HG02588 (cell line): Measurements from ENCODE around the gene SLC5A10.

Experiments used
- ATAC-seq: cut with Tn5 transposase; IDR thresholded peaks from one replicate; pipeline ENCODE4 v1.9.1; 2021; ENCODE audit warnings: mild to moderate bottlenecking, moderate library complexity; ENCODE audit not compliant: unreplicated experiment

The SLC5A10 gene

GRCh38 chr17:18963126-18964017, 11.4 kb downstream of the SLC5A10 start:
- ATAC-seq: no peak

DNA sequence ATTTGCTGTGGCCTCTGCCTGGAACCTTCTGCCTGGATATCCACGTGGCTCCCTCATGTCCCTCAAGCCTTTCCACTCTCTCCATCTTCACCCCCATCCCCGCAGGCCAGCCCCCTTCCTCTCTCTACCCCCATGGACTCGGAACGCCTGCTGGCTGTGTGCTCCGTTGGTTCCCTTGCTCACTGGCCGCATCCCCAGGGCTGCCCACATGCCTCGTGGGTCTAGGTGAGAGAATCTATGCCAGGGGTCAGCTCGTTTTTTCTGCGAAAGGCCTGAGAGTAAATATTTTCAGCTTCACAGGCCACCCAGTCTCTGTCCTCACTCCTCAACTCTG, 12.0 kb downstream of the SLC5A10 start:
- ATAC-seq: no peak

DNA sequence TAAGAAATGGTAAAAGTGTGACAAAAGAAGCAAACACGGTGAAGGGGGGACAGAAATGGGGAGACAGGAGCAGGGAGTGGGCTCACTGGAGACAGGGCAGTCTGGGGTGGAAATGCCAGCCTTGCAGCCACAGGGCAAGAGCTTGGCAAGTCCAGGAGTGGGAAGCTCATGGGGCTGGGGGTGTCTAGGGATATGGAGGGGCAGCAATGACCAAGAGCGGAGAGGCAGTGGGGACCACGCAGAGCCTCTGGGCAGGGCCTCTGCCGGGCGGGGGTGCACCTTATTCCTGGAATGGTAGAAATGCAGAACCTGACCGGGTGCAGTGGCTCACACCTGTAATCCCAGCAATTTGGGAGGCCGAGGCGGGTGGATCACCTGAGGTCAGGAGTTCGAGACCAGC, 12.6 kb downstream of the SLC5A10 start:
- ATAC-seq: no peak

GRCh38 chr17:18965530-18966236, 13.7 kb downstream of the SLC5A10 start:
- no peak for ATAC-seq

DNA sequence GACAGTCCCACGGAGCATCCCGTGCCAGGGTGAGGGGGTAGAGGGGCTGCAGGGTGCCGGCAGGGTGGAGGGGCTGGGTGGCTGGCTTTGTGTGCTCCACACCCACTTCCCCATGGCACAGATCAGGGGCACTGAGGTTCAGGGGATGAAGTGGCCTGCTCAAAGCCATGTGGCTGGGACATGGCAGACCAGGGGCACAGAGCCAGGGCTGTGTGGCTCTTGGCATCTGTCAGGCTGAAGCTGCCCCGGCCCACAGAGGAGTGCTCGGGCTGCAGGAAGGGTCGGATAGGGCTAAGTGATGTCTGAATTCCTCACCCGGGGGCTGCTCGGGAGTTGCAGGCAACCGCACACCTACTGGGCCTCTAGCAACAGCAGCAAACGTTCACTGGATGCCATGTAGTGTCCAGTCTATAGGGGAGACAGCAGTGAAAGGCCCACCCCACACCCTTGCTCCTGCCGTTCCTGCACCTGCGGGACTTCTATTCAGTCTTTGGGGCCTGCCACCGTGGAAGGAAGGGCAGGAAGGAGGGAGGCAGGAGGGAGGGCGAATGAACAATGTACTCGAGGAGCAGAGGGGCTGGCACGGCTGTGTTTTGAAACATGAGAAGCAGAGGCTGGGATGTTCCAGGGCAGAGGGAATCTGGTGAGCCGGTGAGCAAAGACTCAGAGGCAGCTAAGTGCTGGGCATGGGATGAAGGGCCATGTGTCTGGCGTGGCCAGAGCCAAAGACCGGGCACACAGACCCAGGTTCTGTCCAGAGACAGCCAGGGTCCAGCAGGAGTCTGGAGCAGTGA, 15.1 kb downstream of the SLC5A10 start:
- ATAC-seq: no peak

DNA sequence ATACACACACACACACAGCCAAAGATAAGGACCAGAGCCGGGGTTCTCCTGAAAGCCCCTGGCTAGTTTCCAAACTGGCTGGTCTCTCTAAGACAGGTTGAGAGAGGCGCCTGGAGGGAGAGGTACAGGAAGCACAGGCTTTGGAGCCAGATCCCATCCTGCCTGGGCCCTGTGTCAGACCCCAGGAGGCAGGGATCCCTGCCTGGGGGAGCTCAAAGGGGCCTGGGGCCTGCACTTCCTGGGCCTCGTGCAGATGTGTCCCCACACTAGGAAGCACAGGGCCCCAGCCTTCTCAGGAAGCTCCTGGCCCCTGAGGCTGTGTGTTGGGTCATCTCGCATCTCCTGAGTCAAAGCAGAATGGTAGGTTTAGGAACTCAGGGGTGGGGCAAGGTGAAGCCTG, 16.0 kb downstream of the SLC5A10 start:
- no peak for ATAC-seq

DNA sequence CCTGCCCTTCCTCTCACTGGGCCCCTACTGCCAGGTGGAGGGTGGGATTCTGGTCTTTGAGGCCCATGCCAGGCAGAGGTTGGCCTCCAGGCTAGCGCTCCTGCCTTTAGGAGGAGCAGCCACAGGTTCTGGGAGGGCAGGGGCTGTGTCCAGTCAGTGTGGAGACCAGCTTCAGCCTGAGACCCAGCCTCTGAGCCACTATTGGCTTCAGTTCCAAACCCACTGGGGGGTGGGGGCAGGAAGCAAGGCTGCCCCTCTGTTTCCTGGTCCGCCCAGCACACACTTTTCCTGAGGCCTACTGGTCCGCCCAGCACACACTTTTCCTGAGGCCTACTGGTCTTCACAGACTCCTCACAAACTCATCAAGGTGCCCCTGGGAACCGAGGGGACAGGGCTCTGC, 16.4 kb downstream of the SLC5A10 start:
- ATAC-seq: no peak

DNA sequence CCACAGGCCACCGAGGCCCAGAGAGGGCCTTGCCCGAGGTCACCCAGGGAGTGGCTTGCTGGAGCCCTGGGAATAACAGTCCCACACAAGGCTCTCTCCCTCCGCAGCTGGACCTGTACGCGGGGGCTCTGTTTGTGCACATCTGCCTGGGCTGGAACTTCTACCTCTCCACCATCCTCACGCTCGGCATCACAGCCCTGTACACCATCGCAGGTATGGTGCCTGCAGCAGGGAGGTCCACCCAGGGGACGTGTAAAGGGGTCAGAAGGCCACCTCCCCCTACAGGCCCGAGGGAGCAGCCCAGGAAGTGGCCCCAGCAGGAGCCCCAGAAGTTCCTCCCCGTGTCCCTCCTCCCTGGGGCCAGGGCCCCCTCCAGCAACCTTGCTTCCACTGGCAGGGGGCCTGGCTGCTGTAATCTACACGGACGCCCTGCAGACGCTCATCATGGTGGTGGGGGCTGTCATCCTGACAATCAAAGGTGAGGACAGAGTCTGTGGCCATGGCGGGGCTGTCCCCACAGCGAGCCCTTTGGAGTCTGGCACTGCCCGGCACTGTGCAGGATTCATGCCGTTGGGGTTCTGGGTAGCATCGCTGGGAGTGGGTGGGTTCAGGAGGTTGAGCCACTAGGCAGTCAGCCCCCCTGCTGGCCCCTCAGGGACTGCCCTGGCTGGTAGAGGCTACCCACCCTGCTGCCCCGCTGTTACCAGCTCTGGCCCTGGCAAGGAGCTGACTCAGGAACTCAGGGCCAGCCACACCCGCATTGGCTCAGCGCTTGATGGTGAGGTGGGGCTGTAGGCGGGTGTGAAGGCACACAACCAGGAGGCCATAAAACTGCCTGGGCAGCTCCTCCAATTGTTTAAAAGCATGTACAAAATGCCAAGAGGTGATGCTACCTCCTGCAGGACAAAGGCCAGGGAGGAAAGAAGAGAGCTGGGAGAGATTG, 17.3 kb downstream of the SLC5A10 start:
- ATAC-seq: no peak

DNA sequence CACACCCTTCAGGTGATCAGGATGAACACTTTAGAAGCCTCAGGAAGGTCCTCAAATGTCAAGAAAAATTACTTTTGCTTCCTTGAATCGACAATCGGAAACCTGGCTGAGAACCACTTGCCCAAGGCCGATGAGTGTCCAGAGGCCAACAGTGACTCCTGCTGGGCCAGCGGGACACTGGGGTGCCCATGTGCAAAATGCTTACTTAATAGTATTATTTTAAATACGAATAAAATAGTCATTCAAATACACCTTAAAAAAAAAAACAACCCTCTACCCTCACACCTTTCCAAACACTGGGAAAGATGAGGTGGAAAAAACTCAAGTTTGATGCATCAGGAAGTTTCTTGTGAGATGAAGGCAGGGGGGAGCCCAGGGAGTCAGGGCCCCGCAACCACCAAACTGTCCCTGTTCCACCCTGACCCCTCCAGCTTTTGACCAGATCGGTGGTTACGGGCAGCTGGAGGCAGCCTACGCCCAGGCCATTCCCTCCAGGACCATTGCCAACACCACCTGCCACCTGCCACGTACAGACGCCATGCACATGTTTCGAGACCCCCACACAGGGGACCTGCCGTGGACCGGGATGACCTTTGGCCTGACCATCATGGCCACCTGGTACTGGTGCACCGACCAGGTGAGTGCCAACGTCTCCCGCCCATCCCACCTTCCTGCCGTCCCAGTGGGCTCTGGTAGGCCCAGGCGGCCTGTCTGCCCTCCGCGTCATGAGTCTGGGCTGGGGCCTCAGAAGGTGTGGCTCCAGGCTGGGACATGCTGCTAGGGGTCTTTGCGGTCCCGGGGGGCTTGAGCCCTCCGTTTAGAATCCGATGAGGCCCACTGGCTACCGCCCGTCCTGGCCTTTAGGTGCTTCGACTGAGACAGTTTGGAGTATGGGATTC, 18.9 kb downstream of the SLC5A10 start:
- no peak for ATAC-seq

DNA sequence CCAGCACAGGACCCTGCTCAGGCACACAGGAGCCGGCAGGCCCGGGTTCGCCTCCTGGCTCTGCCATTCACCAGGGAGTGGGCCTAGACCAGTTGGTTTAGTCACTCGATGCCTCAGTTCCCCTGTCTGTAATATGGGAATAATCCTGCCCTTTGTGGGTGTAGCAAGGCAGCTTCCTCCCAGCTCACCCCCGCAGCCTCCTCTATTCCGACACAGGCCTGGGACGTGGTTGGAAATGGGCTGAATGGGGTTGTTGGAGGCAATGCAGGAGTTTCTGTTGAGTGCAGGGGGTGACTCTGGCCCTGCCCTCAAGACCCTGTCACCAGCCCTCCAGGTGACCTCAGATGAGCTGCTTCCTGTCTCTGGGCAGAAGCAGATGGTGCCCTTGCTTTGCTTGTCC, 19.8 kb downstream of the SLC5A10 start:
- no peak for ATAC-seq

GRCh38 chr17:18974407-18975149, 22.6 kb downstream of the SLC5A10 start:
- no peak for ATAC-seq

- no peak for ATAC-seq
Measured at GRCh38 chr17:18975597-18975996, 23.6 kb downstream of the SLC5A10 start.

DNA sequence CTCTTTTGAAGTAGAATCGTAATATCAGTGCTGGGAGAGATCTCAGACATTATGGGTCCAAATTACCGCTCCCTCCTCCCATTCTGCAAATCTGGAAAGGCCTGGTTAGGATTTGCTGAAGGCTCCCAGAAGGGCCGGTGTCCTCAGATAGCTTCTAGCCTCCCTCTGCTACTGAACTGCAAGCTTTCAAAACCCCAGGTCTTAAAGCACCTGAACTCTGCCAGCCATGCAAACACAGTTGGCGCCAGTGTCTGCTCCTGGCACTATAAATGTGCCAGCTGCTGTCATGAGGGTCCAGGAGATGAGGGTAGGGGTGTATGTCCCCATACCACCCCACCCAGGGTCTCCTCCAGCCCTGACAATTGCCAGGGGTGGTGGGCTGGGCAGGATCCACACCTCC, 24.2 kb downstream of the SLC5A10 start:
- no peak for ATAC-seq

GRCh38 chr17:18977021-18977420, 25.1 kb downstream of the SLC5A10 start:
- no peak for ATAC-seq

DNA sequence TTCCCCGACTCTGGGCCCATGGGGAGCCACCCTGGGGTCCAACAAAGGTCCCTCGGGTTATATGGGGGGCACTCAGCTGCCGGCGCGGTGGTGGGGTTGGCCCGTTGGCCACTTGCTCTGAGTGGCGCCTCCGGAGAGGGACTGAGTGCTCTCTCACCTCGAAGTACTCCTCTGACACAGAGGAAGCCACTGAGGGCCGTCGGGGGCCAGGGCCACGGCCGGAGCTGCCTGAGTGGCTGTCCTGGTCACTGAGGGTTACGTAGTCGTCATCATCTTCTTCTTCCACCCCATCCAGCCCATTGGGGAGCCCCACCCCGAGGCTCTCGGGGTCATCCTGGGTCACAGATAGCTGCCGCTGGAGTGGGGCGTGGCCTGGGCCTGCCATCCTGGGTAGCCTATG, 25.7 kb downstream of the SLC5A10 start:
- no peak for ATAC-seq

GRCh38 chr17:18978050-18978449, 26.1 kb downstream of the SLC5A10 start:
- no peak for ATAC-seq

- ATAC-seq: no peak
Measured at GRCh38 chr17:18978655-18979054, 26.7 kb downstream of the SLC5A10 start.

DNA sequence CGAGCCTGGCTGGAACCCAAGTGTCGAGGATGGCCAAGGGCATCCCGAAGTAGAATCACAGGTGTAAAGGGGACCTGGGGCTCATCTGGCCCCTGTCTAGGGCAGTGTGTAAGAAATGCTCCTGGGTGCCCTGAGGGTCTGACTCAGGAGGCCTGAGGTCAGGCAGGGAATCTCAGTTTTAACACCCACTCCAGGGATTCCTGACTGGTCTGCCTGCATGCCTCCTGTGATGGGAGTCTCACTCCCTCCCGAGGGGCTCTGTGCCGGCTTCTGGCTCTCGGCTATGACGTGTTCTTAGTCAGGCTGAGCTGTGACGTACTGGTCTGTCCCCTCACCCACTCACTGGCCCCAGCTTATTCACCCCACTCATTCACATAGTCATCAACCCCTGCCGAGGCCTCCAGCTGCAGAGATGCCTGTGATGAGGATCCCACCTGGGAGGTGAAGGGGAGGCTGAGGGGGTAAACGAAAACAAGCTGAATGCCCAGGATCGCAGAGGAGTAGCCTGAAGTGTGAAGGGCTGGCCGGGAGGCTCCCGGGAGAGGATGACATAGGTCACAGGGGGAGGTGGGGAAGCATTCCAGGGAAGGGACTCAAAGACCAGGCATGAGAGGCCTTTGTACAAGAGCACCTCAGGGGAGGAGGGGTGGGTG, 28.8 kb downstream of the SLC5A10 start:
- no peak for ATAC-seq

DNA sequence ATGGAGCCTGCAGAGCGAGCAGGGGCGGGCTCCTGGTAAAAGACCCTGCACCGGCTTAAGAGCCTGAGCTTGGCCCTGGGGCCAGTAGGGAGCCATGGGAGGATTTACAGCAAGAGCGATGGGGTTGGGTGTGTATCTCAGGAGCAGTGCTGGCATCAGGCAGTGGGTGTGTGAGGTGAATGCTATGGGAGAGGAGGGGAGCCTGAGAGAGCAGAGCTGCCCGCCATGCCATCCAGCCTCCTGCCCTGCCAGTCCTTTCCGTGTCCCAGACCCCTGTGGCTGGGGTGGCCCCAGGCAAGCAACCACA, 29.3 kb downstream of the SLC5A10 start:
- ATAC-seq: no peak
